CD4-positive, alpha-beta memory T cell (primary cell): ENCODE results near the gene RTP2. TPM values are rescaled to one million over a fixed set of nuclear protein-coding genes. Genes with fewer than 3 reads are reported as not detected.

Experiments
- CTCF ChIA-PET: fragments of 350-600 bp; sonication (Branson Sonifier 250); formaldehyde crosslinking; loops from one replicate; lab custom pipeline; 2021; ENCODE audit warnings: inconsistent platforms; ENCODE audit not compliant: partially characterized antibody; lab: Charles Lee
- POLR2A ChIA-PET: fragments of 350-600 bp; sonication (Branson Sonifier 250); formaldehyde crosslinking; loops from one replicate; lab custom pipeline; 2021; ENCODE audit not compliant: partially characterized antibody; lab: Charles Lee
- DNase-seq, 5 donors: peaks; one replicate each; pipeline versions ENCODE4 v3.0.0 to v3.0.0-alpha.2; 2020 to 2022; ENCODE audit warnings: mixed read lengths in 1 of 5
- H3K27ac ChIP-seq: one replicate; pipeline ENCODE4 v1.7.0; 2013; ENCODE audit warnings: low read depth, low read length
- H3K27me3 ChIP-seq: 2 replicates; pipeline ENCODE4 v1.7.0; 2013; ENCODE audit warnings: mild to moderate bottlenecking, low read length, moderate library complexity; ENCODE audit not compliant: insufficient read depth
- H3K36me3 ChIP-seq: 2 replicates; pipeline ENCODE4 v1.7.0; 2013; ENCODE audit warnings: mild to moderate bottlenecking, low read length, moderate library complexity; ENCODE audit not compliant: insufficient read depth
- H3K4me1 ChIP-seq: 2 replicates; pipeline ENCODE4 v1.7.0; 2013; ENCODE audit warnings: mild to moderate bottlenecking, low read length, moderate library complexity; ENCODE audit not compliant: insufficient read depth
- H3K4me3 ChIP-seq, 2 donors: one replicate each; pipeline ENCODE4 v1.7.0; 2013; ENCODE audit warnings: low read length in 2 of 2, mild to moderate bottlenecking in 1 of 2
- H3K9me3 ChIP-seq, 2 donors: one replicate each; pipeline ENCODE4 v1.7.0; 2013; ENCODE audit warnings: low read length in 2 of 2, control low read depth in 1 of 2; ENCODE audit not compliant: control insufficient read depth in 1 of 2
- H3K27ac Mint-ChIP-seq, 7 donors: one replicate each; pipeline ENCODE4 v1.8.0; 2020 to 2021; ENCODE audit warnings: mixed read lengths in 7 of 7, mild to moderate bottlenecking in 6 of 7, inconsistent platforms in 3 of 7, moderate library complexity in 3 of 7
- H3K27me3 Mint-ChIP-seq, 2 donors: one replicate each; pipeline ENCODE4 v1.8.0; 2020 to 2021; ENCODE audit warnings: mixed read lengths in 2 of 2
- H3K36me3 Mint-ChIP-seq, 2 donors: one replicate each; pipeline ENCODE4 v1.8.0; 2020 to 2021; ENCODE audit warnings: mixed read lengths in 2 of 2, inconsistent platforms in 1 of 2, mild to moderate bottlenecking in 1 of 2
- H3K4me1 Mint-ChIP-seq, 4 donors: one replicate each; pipeline ENCODE4 v1.8.0; 2020 to 2021; ENCODE audit warnings: mixed read lengths in 4 of 4, mild to moderate bottlenecking in 1 of 4
- H3K4me3 Mint-ChIP-seq, 8 donors: one replicate each; pipeline ENCODE4 v1.8.0; 2020 to 2021; ENCODE audit warnings: mixed read lengths in 8 of 8, mild to moderate bottlenecking in 7 of 8, moderate library complexity in 6 of 8, inconsistent platforms in 3 of 8
- H3K9me3 Mint-ChIP-seq, 8 donors: one replicate each; pipeline ENCODE4 v1.8.0; 2020 to 2021; ENCODE audit warnings: mixed read lengths in 8 of 8, mild to moderate bottlenecking in 5 of 8, inconsistent platforms in 3 of 8, moderate library complexity in 1 of 8
- intact Hi-C: fragments of 100-400 bp; cut with micrococcal nuclease; formaldehyde crosslinking; loops from one replicate; pipeline ENCODE4 v1.15.1; 2023
- polyA plus RNA-seq, 2 donors: library from polyadenylated mRNA; unstranded; fragments of 300-500 nt; fragmentation: Illumina TruSeq; gene quantifications; one replicate each; pipeline ENCODE4 v1.2.3, GENCODE V29; 2021
- total RNA-seq, 2 experiments: library from RNA; stranded (reverse); gene quantifications; one replicate each; pipeline ENCODE4 v1.2.3, GENCODE V29; 2021

Gene RTP2
- total and polyA plus RNA-seq, 4 experiments from 2014 or later = not detected

- Mint-ChIP-seq H3K36me3 (peaks cover 71 to 90% of the 10 kb centered on the region in 2 donors), H3K9me3 (no peaks in the 10 kb centered on the region), H3K27ac (no peak overlapping the region), H3K4me1 (no peaks in the 10 kb centered on the region), H3K4me3 (no peak overlapping the region), H3K27me3 (no peaks in the 10 kb centered on the region)
- no peak overlapping the region for H3K4me3 ChIP-seq
- no peaks in the 10 kb centered on the region for H3K4me1 ChIP-seq
- POLR2A ChIA-PET = no interaction called here
- H3K9me3 ChIP-seq = no peaks in the 10 kb centered on the region
- no peak for DNase-seq
- intact Hi-C loops = no loop called here
- no peak overlapping the region for H3K27ac ChIP-seq
- CTCF ChIA-PET = no interaction called here
- no peaks in the 10 kb centered on the region for H3K27me3 ChIP-seq
- peaks cover 36% of the 10 kb centered on the region for H3K36me3 ChIP-seq
These were observed 22.9 kb upstream of the RTP2 start for GRCh38 chr3:187725224-187725623.

- no peaks in the 10 kb centered on the region for H3K27me3 Mint-ChIP-seq
- H3K9me3 Mint-ChIP-seq = no peaks in the 10 kb centered on the region
- DNase-seq = no peak
- POLR2A ChIA-PET = no interaction called here
- intact Hi-C loops = no loop called here
- no peaks in the 10 kb centered on the region for H3K4me1 ChIP-seq
- H3K9me3 ChIP-seq = no peaks in the 10 kb centered on the region
- H3K27me3 ChIP-seq = no peaks in the 10 kb centered on the region
- H3K4me1 Mint-ChIP-seq = no peaks in the 10 kb centered on the region
- no peak overlapping the region for H3K4me3 ChIP-seq
- H3K36me3 Mint-ChIP-seq = peaks cover 47 to 61% of the 10 kb centered on the region in 2 donors
- peaks cover 10% of the 10 kb centered on the region for H3K36me3 ChIP-seq
- CTCF ChIA-PET = interaction anchor here (1.0 to 1.5 kb wide), 3 partner anchors 10 to 1231 kb away, joined by 3 to 7 read pairs (median 3); no protein-coding TSS in a partner anchor
- H3K4me3 Mint-ChIP-seq = no peak overlapping the region
- no peak overlapping the region for H3K27ac ChIP-seq
- H3K27ac Mint-ChIP-seq = no peak overlapping the region
These were observed 19.9 kb upstream of the RTP2 start for GRCh38 chr3:187722206-187722612.

- H3K9me3 ChIP-seq = no peaks in the 10 kb centered on the region
- ChIA-PET CTCF (interaction anchor here (0.7 to 9.9 kb wide), 2 partner anchors 19 to 403 kb away, joined by 3 to 159 read pairs; no protein-coding TSS in a partner anchor), POLR2A (no interaction called here)
- H3K27ac Mint-ChIP-seq = no peak overlapping the region
- no peaks in the 10 kb centered on the region for H3K4me1 ChIP-seq
- H3K36me3 ChIP-seq = peaks cover 4% of the 10 kb centered on the region
- H3K4me3 Mint-ChIP-seq = no peak overlapping the region
- no peaks in the 10 kb centered on the region for H3K9me3 Mint-ChIP-seq
- H3K27me3 Mint-ChIP-seq = no peaks in the 10 kb centered on the region
- H3K4me1 Mint-ChIP-seq = no peaks in the 10 kb centered on the region
- no peak overlapping the region for H3K4me3 ChIP-seq
- intact Hi-C loops = no loop called here
- no peaks in the 10 kb centered on the region for H3K27me3 ChIP-seq
- H3K27ac ChIP-seq = no peak overlapping the region
- H3K36me3 Mint-ChIP-seq = peaks cover 37 to 50% of the 10 kb centered on the region in 2 donors
- no peak for DNase-seq
These were observed 18.7 kb upstream of the RTP2 start for GRCh38 chr3:187721055-187721454.

- Mint-ChIP-seq H3K27ac (peak overlapping the region in 1 of 7 donors; percentile 14), H3K9me3 (no peaks in the 10 kb centered on the region), H3K4me3 (no peak overlapping the region), H3K27me3 (no peaks in the 10 kb centered on the region), H3K4me1 (no peaks in the 10 kb centered on the region), H3K36me3 (peaks cover 29 to 44% of the 10 kb centered on the region in 2 donors)
- intact Hi-C loops = no loop called here
- DNase-seq = no peak
- no peak overlapping the region for H3K4me3 ChIP-seq
- H3K27ac ChIP-seq = no peak overlapping the region
- no peaks in the 10 kb centered on the region for H3K4me1 ChIP-seq
- POLR2A ChIA-PET = no interaction called here
- CTCF ChIA-PET = interaction anchor here (0.6 to 9.9 kb wide), 5 partner anchors 17 to 1237 kb away, joined by 3 to 159 read pairs (median 3); no protein-coding TSS in a partner anchor
- no peaks in the 10 kb centered on the region for H3K9me3 ChIP-seq
- H3K36me3 ChIP-seq = peaks cover 4% of the 10 kb centered on the region
- H3K27me3 ChIP-seq = no peaks in the 10 kb centered on the region
These were observed 17.9 kb upstream of the RTP2 start for GRCh38 chr3:187720337-187720670.

GRCh38 chr3:187719628-187720336 is 17.4 kb upstream of the RTP2 start:
- Histone ChIP-seq H3K9me3 (no peaks in the 10 kb centered on the region), H3K4me3 (no peak overlapping the region), H3K36me3 (peaks cover 2% of the 10 kb centered on the region), H3K27me3 (no peaks in the 10 kb centered on the region), H3K27ac (no peak overlapping the region), H3K4me1 (no peaks in the 10 kb centered on the region)
- Mint-ChIP-seq H3K4me1 (no peaks in the 10 kb centered on the region), H3K27me3 (no peaks in the 10 kb centered on the region), H3K4me3 (no peak overlapping the region), H3K9me3 (no peaks in the 10 kb centered on the region), H3K27ac (no peak overlapping the region), H3K36me3 (peaks cover 28 to 38% of the 10 kb centered on the region in 2 donors)
- POLR2A ChIA-PET = no interaction called here
- no peak for DNase-seq
- CTCF ChIA-PET = interaction anchor here (0.7 to 9.9 kb wide), 8 partner anchors 15 to 1240 kb away, joined by 3 to 159 read pairs (median 4); no protein-coding TSS in a partner anchor
- intact Hi-C loops = no loop called here

- Mint-ChIP-seq H3K27ac (no peak overlapping the region), H3K36me3 (peaks cover 19 to 29% of the 10 kb centered on the region in 2 donors), H3K4me3 (no peak overlapping the region), H3K4me1 (peaks cover 8 to 9% (median 9%) of the 10 kb centered on the region in 4 donors), H3K9me3 (no peaks in the 10 kb centered on the region), H3K27me3 (no peaks in the 10 kb centered on the region)
- ChIA-PET POLR2A (no interaction called here), CTCF (interaction anchor here (0.5 to 9.9 kb wide), 9 partner anchors 14 to 1241 kb away, joined by 3 to 159 read pairs (median 4); no protein-coding TSS in a partner anchor)
- no peaks in the 10 kb centered on the region for H3K9me3 ChIP-seq
- H3K27me3 ChIP-seq = no peaks in the 10 kb centered on the region
- intact Hi-C loops = no loop called here
- no peak overlapping the region for H3K4me3 ChIP-seq
- no peak overlapping the region for H3K27ac ChIP-seq
- no peaks in the 10 kb centered on the region for H3K36me3 ChIP-seq
- DNase-seq = no peak
- H3K4me1 ChIP-seq = peaks cover 6% of the 10 kb centered on the region
These were observed 16.4 kb upstream of the RTP2 start for GRCh38 chr3:187718802-187719201.

GRCh38 chr3:187717572-187717971 is 15.2 kb upstream of the RTP2 start:
- Mint-ChIP-seq H3K27me3 (no peaks in the 10 kb centered on the region), H3K9me3 (peaks cover 0 to 2% (median 0%) of the 10 kb centered on the region in 8 donors), H3K27ac (no peak overlapping the region), H3K36me3 (peaks cover 8 to 17% of the 10 kb centered on the region in 2 donors), H3K4me1 (peaks cover 13 to 18% (median 17%) of the 10 kb centered on the region in 4 donors), H3K4me3 (no peak overlapping the region)
- Histone ChIP-seq H3K9me3 (no peaks in the 10 kb centered on the region), H3K36me3 (no peaks in the 10 kb centered on the region), H3K4me1 (peaks cover 15% of the 10 kb centered on the region), H3K27ac (no peak overlapping the region), H3K4me3 (no peak overlapping the region), H3K27me3 (no peaks in the 10 kb centered on the region)
- ChIA-PET CTCF (interaction anchor here (0.9 to 9.9 kb wide), 6 partner anchors 13 to 400 kb away, joined by 3 to 159 read pairs (median 4); no protein-coding TSS in a partner anchor), POLR2A (no interaction called here)
- intact Hi-C loops = no loop called here
- no peak for DNase-seq
